CD8-positive, alpha-beta memory T cell (primary cell): ENCODE data around the gene OR2B2. TPM values are rescaled to one million over a fixed set of nuclear protein-coding genes. Genes with fewer than 3 reads are reported as not detected.

Experiments
- CTCF ChIA-PET: fragments of 350-600 bp; sonication (Branson Sonifier 250); formaldehyde crosslinking; loops from one replicate; lab custom pipeline; 2021; ENCODE audit warnings: antibody characterized with exemption; lab: Charles Lee
- POLR2A ChIA-PET: fragments of 350-600 bp; sonication (Branson Sonifier 250); formaldehyde crosslinking; loops from one replicate; lab custom pipeline; 2021; ENCODE audit warnings: antibody characterized with exemption; lab: Charles Lee
- DNase-seq, 5 donors: peaks; one replicate each; pipeline versions ENCODE4 v3.0.0 to v3.0.0-alpha.2; 2020 to 2022; ENCODE audit warnings: mixed read lengths in 1 of 5
- H3K27ac ChIP-seq: one replicate; pipeline ENCODE4 v1.7.0; 2013; ENCODE audit warnings: low read depth, mild to moderate bottlenecking, low read length, moderate library complexity
- H3K27me3 ChIP-seq: 2 replicates; pipeline ENCODE4 v1.7.0; 2013; ENCODE audit warnings: low read length, mild to moderate bottlenecking; ENCODE audit not compliant: insufficient read depth, poor library complexity, severe bottlenecking
- H3K36me3 ChIP-seq: 2 replicates; pipeline ENCODE4 v1.7.0; 2013; ENCODE audit warnings: mild to moderate bottlenecking, low read length, moderate library complexity; ENCODE audit not compliant: insufficient read depth
- H3K4me1 ChIP-seq: 2 replicates; pipeline ENCODE4 v1.7.0; 2013; ENCODE audit warnings: mild to moderate bottlenecking, low read length, moderate library complexity; ENCODE audit not compliant: insufficient read depth
- H3K4me3 ChIP-seq: 2 replicates; pipeline ENCODE4 v1.7.0; 2013; ENCODE audit warnings: mild to moderate bottlenecking, low read length
- H3K9me3 ChIP-seq: 2 replicates; pipeline ENCODE4 v1.7.0; 2013; ENCODE audit warnings: mild to moderate bottlenecking, low read length
- H3K27ac Mint-ChIP-seq, 8 donors: one replicate each; pipeline ENCODE4 v1.8.0; 2020 to 2021; ENCODE audit warnings: mixed read lengths in 8 of 8, mild to moderate bottlenecking in 6 of 8, inconsistent platforms in 3 of 8, moderate library complexity in 3 of 8
- H3K27me3 Mint-ChIP-seq, 2 donors: one replicate each; pipeline ENCODE4 v1.8.0; 2020 to 2021; ENCODE audit warnings: mixed read lengths in 2 of 2, mild to moderate bottlenecking in 1 of 2, moderate library complexity in 1 of 2
- H3K36me3 Mint-ChIP-seq, 3 donors: one replicate each; pipeline ENCODE4 v1.8.0; 2020 to 2021; ENCODE audit warnings: mixed read lengths in 3 of 3, inconsistent platforms in 1 of 3, mild to moderate bottlenecking in 1 of 3
- H3K4me1 Mint-ChIP-seq, 3 donors: one replicate each; pipeline ENCODE4 v1.8.0; 2020 to 2021; ENCODE audit warnings: mixed read lengths in 3 of 3, inconsistent platforms in 1 of 3, mild to moderate bottlenecking in 1 of 3
- H3K4me3 Mint-ChIP-seq, 7 donors: one replicate each; pipeline ENCODE4 v1.8.0; 2020 to 2021; ENCODE audit warnings: mixed read lengths in 7 of 7, mild to moderate bottlenecking in 6 of 7, moderate library complexity in 4 of 7, inconsistent platforms in 2 of 7
- H3K9me3 Mint-ChIP-seq, 5 donors: one replicate each; pipeline ENCODE4 v1.8.0; 2020 to 2022; ENCODE audit warnings: mixed read lengths in 5 of 5, mild to moderate bottlenecking in 3 of 5, moderate library complexity in 2 of 5, inconsistent platforms in 1 of 5
- polyA plus RNA-seq: library from polyadenylated mRNA; unstranded; fragments of 300-500 nt; fragmentation: Illumina TruSeq; gene quantifications from one replicate; pipeline ENCODE4 v1.2.3, GENCODE V29; 2021
- total RNA-seq, 2 experiments: library from RNA; stranded (reverse); gene quantifications; one replicate each; pipeline ENCODE4 v1.2.3, GENCODE V29; 2021

OR2B2 gene
- total and polyA plus RNA-seq, 3 experiments from 2014 or later: not detected

DNA sequence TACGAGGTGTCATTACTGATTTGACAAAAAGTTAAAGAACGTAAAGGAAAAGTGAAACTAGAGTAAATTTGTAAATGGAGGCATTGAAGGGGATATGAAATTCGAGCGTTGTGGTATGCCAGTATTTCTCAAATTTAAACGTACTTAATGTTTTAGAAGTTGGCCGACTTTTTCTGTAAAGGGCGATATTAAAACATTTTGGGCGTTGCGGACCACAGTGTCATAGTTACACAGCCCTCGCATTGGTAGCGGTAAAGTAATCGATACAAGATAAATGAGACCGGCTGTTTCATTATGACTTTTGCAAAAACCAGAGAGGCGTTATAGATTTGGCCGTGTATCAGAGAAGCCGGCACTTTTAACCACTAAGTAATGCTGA, 39.6 kb downstream of the OR2B2 start:
- H3K9me3 ChIP-seq: no peaks in the 10 kb centered on the region
- peaks cover 25 to 33% (median 31%) of the 10 kb centered on the region in 3 donors for H3K4me1 Mint-ChIP-seq
- peaks cover 0 to 14% (median 0%) of the 10 kb centered on the region in 3 donors for H3K36me3 Mint-ChIP-seq
- no peaks in the 10 kb centered on the region for H3K36me3 ChIP-seq
- POLR2A ChIA-PET: interaction anchor here (0.5 to 12.2 kb wide), 33 partner anchors 8 to 1880 kb away, joined by 3 to 623 read pairs (median 5); a partner anchor contains a TSS
- peaks cover 0 to 3% of the 10 kb centered on the region in 2 donors for H3K27me3 Mint-ChIP-seq
- no peak for DNase-seq
- H3K4me3 ChIP-seq: peak overlapping the region; percentile 71
- H3K9me3 Mint-ChIP-seq: peaks cover 0 to 2% (median 0%) of the 10 kb centered on the region in 5 donors
- peak overlapping the region; percentile 82 to 95 (median 88) for H3K4me3 Mint-ChIP-seq
- H3K27ac Mint-ChIP-seq: peak overlapping the region; percentile 90 to 99 (median 94)
- peak overlapping the region; percentile 71 for H3K27ac ChIP-seq
- CTCF ChIA-PET: interaction anchor here (0.7 to 14.1 kb wide), 23 partner anchors 10 to 1846 kb away, joined by 3 to 229 read pairs (median 6); a partner anchor contains a TSS
- H3K27me3 ChIP-seq: no peaks in the 10 kb centered on the region
- peaks cover 19% of the 10 kb centered on the region for H3K4me1 ChIP-seq

- DNase-seq: peak; percentile 69 to 95 (median 91)
Measured at GRCh38 chr6:27871924-27872638, 40.1 kb downstream of the OR2B2 start.

GRCh38 chr6:27870291-27870870, 41.8 kb downstream of the OR2B2 start:
- Histone ChIP-seq H3K27me3 (no peaks in the 10 kb centered on the region), H3K9me3 (no peaks in the 10 kb centered on the region), H3K36me3 (no peaks in the 10 kb centered on the region), H3K4me1 (peaks cover 41% of the 10 kb centered on the region), H3K27ac (no peak overlapping the region), H3K4me3 (no peak overlapping the region)
- peaks cover 0 to 19% (median 0%) of the 10 kb centered on the region in 3 donors for H3K36me3 Mint-ChIP-seq
- CTCF ChIA-PET: interaction anchor here (6.4 to 14.1 kb wide), 4 partner anchors 20 to 61 kb away, joined by 58 to 229 read pairs (median 139); a partner anchor contains a TSS
- H3K27ac Mint-ChIP-seq: peak overlapping the region in 5 of 8 donors; percentile 18 to 94 (median 67)
- POLR2A ChIA-PET: interaction anchor here (0.5 to 12.2 kb wide), 11 partner anchors 22 to 1747 kb away, joined by 3 to 623 read pairs (median 23); a partner anchor contains a TSS
- peaks cover 0 to 3% of the 10 kb centered on the region in 2 donors for H3K27me3 Mint-ChIP-seq
- no peak for DNase-seq
- H3K9me3 Mint-ChIP-seq: peaks cover 0 to 2% (median 0%) of the 10 kb centered on the region in 5 donors
- H3K4me3 Mint-ChIP-seq: peak overlapping the region in 4 of 7 donors; percentile 11 to 64 (median 49)
- peaks cover 47 to 56% (median 54%) of the 10 kb centered on the region in 3 donors for H3K4me1 Mint-ChIP-seq

More at GRCh38 chr6:27871924-27872638, 40.1 kb downstream of the OR2B2 start:
- Histone ChIP-seq H3K36me3 (no peaks in the 10 kb centered on the region), H3K27ac (peak overlapping the region; percentile 71), H3K4me1 (peaks cover 24% of the 10 kb centered on the region), H3K9me3 (no peaks in the 10 kb centered on the region), H3K27me3 (no peaks in the 10 kb centered on the region), H3K4me3 (peak overlapping the region; percentile 71)
- ChIA-PET POLR2A (interaction anchor here (0.5 to 12.2 kb wide), 37 partner anchors 8 to 1880 kb away, joined by 3 to 623 read pairs (median 4); a partner anchor contains a TSS), CTCF (interaction anchor here (0.7 to 14.1 kb wide), 24 partner anchors 9 to 1846 kb away, joined by 3 to 229 read pairs (median 6); a partner anchor contains a TSS)
- Mint-ChIP-seq H3K4me3 (peak overlapping the region; percentile 82 to 95 (median 88)), H3K27me3 (peaks cover 0 to 3% of the 10 kb centered on the region in 2 donors), H3K9me3 (peaks cover 0 to 2% (median 0%) of the 10 kb centered on the region in 5 donors), H3K4me1 (peaks cover 31 to 39% (median 37%) of the 10 kb centered on the region in 3 donors), H3K27ac (peak overlapping the region; percentile 90 to 99 (median 94)), H3K36me3 (peaks cover 0 to 14% (median 0%) of the 10 kb centered on the region in 3 donors)

GRCh38 chr6:27868311-27868710, 43.9 kb downstream of the OR2B2 start:
- Histone ChIP-seq H3K36me3 (no peaks in the 10 kb centered on the region), H3K27ac (no peak overlapping the region), H3K9me3 (no peaks in the 10 kb centered on the region), H3K4me1 (peaks cover 33% of the 10 kb centered on the region), H3K27me3 (no peaks in the 10 kb centered on the region), H3K4me3 (no peak overlapping the region)
- ChIA-PET POLR2A (interaction anchor here (0.6 to 12.2 kb wide), 10 partner anchors 24 to 1825 kb away, joined by 3 to 623 read pairs (median 20); a partner anchor contains a TSS), CTCF (interaction anchor here (0.7 to 14.1 kb wide), 7 partner anchors 22 to 1842 kb away, joined by 3 to 229 read pairs (median 58); a partner anchor contains a TSS)
- Mint-ChIP-seq H3K27me3 (peaks cover 0 to under 1% of the 10 kb centered on the region in 2 donors), H3K4me3 (peak overlapping the region in 2 of 7 donors; percentile 17 to 95), H3K36me3 (peaks cover 0 to 23% (median 0%) of the 10 kb centered on the region in 3 donors), H3K27ac (peak overlapping the region in 2 of 8 donors; percentile 12 to 43), H3K9me3 (peaks cover 0 to 4% (median 2%) of the 10 kb centered on the region in 5 donors), H3K4me1 (peaks cover 53 to 65% (median 61%) of the 10 kb centered on the region in 3 donors)
- no peak for DNase-seq

DNA sequence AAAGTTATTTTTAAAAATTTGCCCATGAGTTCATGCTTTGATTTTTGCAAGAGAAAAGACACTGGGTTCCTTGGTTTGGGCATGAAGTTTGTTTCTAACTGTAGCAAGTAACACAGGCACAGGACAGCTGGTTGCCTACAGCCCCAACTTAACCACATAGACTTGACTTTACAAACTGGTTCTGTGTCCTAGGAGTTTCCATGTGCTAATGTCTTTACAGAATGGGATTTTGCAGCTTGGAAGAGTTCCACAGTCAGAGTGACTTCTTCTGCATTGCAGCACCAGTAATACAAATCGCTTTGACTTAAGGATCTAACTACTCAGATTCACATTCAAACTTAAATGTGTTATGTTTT, 44.3 kb downstream of the OR2B2 start:
- Mint-ChIP-seq H3K4me3 (peak overlapping the region; percentile 93 to 99 (median 96)), H3K4me1 (peaks cover 50 to 61% (median 57%) of the 10 kb centered on the region in 3 donors), H3K36me3 (peaks cover 0 to 20% (median 0%) of the 10 kb centered on the region in 3 donors), H3K27ac (peak overlapping the region in 5 of 8 donors; percentile 87 to 99 (median 94)), H3K9me3 (peaks cover 0 to 4% (median 2%) of the 10 kb centered on the region in 5 donors), H3K27me3 (no peaks in the 10 kb centered on the region)
- H3K4me3 ChIP-seq: no peak overlapping the region
- no peaks in the 10 kb centered on the region for H3K36me3 ChIP-seq
- peaks cover 33% of the 10 kb centered on the region for H3K4me1 ChIP-seq
- ChIA-PET CTCF (interaction anchor here (0.9 to 14.1 kb wide), 7 partner anchors 23 to 1825 kb away, joined by 3 to 229 read pairs (median 23); a partner anchor contains a TSS), POLR2A (interaction anchor here (1.1 to 12.2 kb wide), 13 partner anchors 24 to 1744 kb away, joined by 3 to 623 read pairs (median 6); partner anchors contain the start of gene ZNF184)
- DNase-seq: no peak
- no peaks in the 10 kb centered on the region for H3K27me3 ChIP-seq
- H3K27ac ChIP-seq: peak overlapping the region; percentile 83
- H3K9me3 ChIP-seq: no peaks in the 10 kb centered on the region

GRCh38 chr6:27867051-27867944, 44.9 kb downstream of the OR2B2 start:
- Mint-ChIP-seq H3K4me3 (peak overlapping the region; percentile 93 to 99 (median 96)), H3K36me3 (peaks cover 0 to 15% (median 0%) of the 10 kb centered on the region in 3 donors), H3K4me1 (peaks cover 50 to 60% (median 57%) of the 10 kb centered on the region in 3 donors), H3K27me3 (no peaks in the 10 kb centered on the region), H3K9me3 (peaks cover 0 to 4% (median 2%) of the 10 kb centered on the region in 5 donors), H3K27ac (peak overlapping the region; percentile 87 to 99 (median 94))
- H3K9me3 ChIP-seq: no peaks in the 10 kb centered on the region
- POLR2A ChIA-PET: interaction anchor here (0.7 to 12.2 kb wide), 18 partner anchors 25 to 1743 kb away, joined by 3 to 623 read pairs (median 6); partner anchors contain the start of gene ZNF184
- no peaks in the 10 kb centered on the region for H3K27me3 ChIP-seq
- H3K27ac ChIP-seq: peak overlapping the region; percentile 83
- no peaks in the 10 kb centered on the region for H3K36me3 ChIP-seq
- peaks cover 33% of the 10 kb centered on the region for H3K4me1 ChIP-seq
- peak overlapping the region; percentile 63 for H3K4me3 ChIP-seq
- CTCF ChIA-PET: interaction anchor here (0.7 to 14.1 kb wide), 13 partner anchors 23 to 1824 kb away, joined by 3 to 229 read pairs (median 5); a partner anchor contains a TSS
- DNase-seq: peak; percentile 41 to 78 (median 60)
